KOPT-K1 (cell line): ENCODE results near the gene SNAP29.
"Not testable (repeated sequence)": the region's sequence is repeated elsewhere in the genome, so short reads cannot be mapped to it uniquely, and the experiment has no call there.

Experiments
- H3K27ac ChIP-seq: fragments of 200-600 bp; sonication (generic); 2 replicates; pipeline ENCODE4 v1.5.1; 2016; ENCODE audit warnings: antibody characterized with exemption, mild to moderate bottlenecking, low read depth, low read length; ENCODE audit not compliant: poor library complexity, severe bottlenecking
- H3K36me3 ChIP-seq: fragments of 200-600 bp; sonication (generic); 2 replicates; pipeline ENCODE4 v1.5.1; 2017; ENCODE audit warnings: antibody characterized with exemption, mild to moderate bottlenecking, low read length, moderate library complexity; ENCODE audit not compliant: insufficient read depth
- H3K9me3 ChIP-seq: fragments of 200-600 bp; sonication (generic); 2 replicates; pipeline ENCODE4 v1.5.1; 2017; ENCODE audit warnings: antibody characterized with exemption, low read length, mild to moderate bottlenecking; ENCODE audit not compliant: insufficient read depth, poor library complexity, severe bottlenecking

Gene SNAP29

DNA sequence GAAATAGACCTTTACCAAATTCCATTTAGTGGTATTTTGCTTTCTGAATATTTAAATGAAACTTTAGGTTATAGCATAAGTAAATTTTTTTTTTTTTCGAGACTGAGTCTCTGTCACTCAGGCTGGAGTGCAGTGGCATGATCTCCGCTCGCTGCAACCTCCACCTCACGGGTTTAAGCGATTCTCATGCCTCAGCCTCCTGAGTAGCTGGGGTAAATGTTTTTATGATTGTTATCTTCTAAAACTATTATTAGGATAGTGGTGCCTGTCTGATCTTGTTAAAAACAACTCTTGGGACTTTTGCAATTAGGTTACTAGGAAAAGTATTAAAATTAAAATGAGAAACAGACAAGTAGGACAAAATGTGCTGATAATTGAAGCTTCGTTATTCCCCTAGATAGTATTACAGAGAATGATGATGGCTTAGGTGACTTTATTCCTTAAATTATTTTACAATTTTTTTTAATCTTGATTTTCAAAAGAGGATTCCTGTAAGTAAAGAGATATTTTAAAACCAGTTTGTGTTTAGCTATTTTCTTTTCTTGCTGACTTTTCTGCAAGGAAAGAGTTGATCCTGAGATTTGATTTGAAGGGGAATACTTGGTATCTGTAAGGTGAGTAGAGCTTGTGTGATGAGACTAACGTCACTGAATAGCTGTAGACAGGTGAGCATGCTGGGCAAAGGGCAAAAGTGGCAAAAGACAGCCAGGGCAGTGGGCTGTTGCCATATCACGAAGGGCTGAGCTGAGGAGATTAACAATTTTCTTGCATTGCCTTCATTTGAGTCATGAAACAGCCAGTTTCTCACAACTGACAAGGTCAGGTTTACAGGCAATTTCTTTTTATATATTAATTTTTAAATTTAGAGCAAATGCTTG, 79.2 kb downstream of the SNAP29 start:
- Histone ChIP-seq H3K9me3 (no peaks in the 10 kb centered on the region), H3K36me3 (peaks cover 96% of the 10 kb centered on the region), H3K27ac (no peak overlapping the region)

DNA sequence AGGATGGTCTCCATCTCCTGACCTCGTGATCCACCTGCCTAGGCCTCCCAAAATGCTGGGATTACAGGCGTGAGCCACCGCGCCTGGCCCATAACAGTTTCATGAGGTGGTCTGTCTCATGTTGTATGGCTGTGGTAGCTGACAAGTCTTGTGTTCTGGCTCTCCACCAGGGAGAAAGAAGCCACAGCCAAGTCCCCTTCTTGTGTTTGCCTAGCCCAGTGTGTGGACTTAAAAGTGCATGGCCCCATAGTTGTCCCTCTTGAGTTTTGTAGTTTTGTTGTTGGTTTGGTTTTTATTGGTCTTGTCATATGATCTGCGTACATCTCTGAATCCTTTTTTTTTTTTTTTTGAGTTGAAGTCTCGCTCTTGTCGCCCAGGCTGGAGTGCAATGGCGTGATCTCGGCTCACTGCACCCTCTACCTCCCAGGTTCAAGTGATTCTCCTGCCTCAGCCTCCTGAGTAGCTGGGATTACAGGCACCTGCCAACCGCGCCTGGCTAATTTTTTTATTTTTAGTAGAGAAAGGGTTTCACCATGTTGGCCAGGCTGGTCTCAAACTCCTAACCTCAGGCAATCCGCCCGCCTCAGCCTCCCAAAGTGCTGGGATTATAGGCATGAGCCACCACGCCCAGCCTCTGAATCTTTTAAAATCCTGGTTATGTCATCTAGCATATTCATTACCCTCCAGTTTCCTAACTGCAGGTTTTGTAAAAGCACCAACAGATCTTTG, 80.8 kb downstream of the SNAP29 start:
- not testable (repeated sequence) for H3K27ac ChIP-seq, H3K9me3 ChIP-seq
- peaks cover 88% of the 10 kb centered on the region for H3K36me3 ChIP-seq

DNA sequence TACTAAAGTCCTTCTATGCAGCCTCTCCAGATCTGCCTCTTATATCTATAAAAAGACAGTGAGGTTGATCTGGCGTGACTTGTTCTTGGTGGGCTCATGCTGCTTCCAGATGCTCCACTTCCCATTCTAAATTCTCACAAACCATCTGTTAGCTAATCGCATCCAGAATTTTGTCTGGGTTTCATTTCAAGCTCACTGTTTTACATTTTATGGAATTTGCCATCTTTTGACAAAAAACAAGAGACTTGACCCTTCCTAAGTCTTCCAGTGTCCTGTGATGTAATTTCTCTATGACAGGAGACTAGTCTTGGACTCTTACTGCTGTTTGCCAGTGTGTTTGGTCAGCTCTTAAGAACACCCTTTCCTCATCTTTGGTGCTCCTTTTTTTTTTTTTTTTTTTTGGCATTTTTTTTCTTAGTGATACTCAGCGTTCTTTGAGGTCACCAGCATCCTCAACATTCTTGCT, 81.4 kb downstream of the SNAP29 start:
- Histone ChIP-seq H3K9me3 (no peaks in the 10 kb centered on the region), H3K36me3 (peaks cover 85% of the 10 kb centered on the region), H3K27ac (no peak overlapping the region)
